SH-SY5Y (cell line): ENCODE measurements around the gene ARG2.

ENCODE experiments used
- GATA2 ChIP-seq: IDR thresholded peaks from 2 replicates; pipeline ENCODE4 v1.6.1; 2011; ENCODE audit warnings: mild to moderate bottlenecking, low read depth, low read length
- GATA3 ChIP-seq: IDR thresholded peaks from 2 replicates; pipeline ENCODE4 v1.6.1; 2011; ENCODE audit warnings: low read depth, mild to moderate bottlenecking, low read length, moderate library complexity

GRCh38 chr14:67579636-67580035, 40.1 kb upstream of the ARG2 start:
- TF ChIP-seq GATA2 (no peak), GATA3 (no peak)
